Motor neuron (in vitro differentiated cells): ENCODE results near the gene HMOX2. TPM values are rescaled to one million over a fixed set of nuclear protein-coding genes. Genes with fewer than 3 reads are reported as not detected.
A peak's percentile ranks its signal among the peaks of the same experiment; 100 is the strongest.

ENCODE experiments used
- ATAC-seq, 8 experiments: fragments of 200-7000 bp; cut with Tn5 transposase; replicated peaks in 6 of 8; 2 replicates each; pipeline ENCODE4 v1.8.0; 2021; ENCODE audit warnings: mild to moderate bottlenecking in 8 of 8, moderate library complexity in 8 of 8
- H3K27ac ChIP-seq, 2 donors: fragments of 250-450 bp; sonication (Bioruptor Pico); 2 replicates each; pipeline ENCODE4 v1.9.0; 2021; ENCODE audit warnings: antibody characterized with exemption in 2 of 2, mild to moderate bottlenecking in 2 of 2, moderate library complexity in 1 of 2
- H3K4me1 ChIP-seq, 2 donors: fragments of 250-450 bp; sonication (Bioruptor Pico); replicated peaks in 1 of 2; 2 replicates each; pipeline ENCODE4 v1.6.1; 2021; ENCODE audit warnings: antibody characterized with exemption in 2 of 2, mild to moderate bottlenecking in 2 of 2, moderate library complexity in 1 of 2
- H3K4me3 ChIP-seq, 5 donors: fragments of 250-450 bp; sonication (Bioruptor Pico); 2 replicates each; pipeline ENCODE4 v1.9.0; 2021; ENCODE audit warnings: antibody characterized with exemption in 5 of 5, mild to moderate bottlenecking in 5 of 5, moderate library complexity in 4 of 5
- WGBS, 10 experiments: fragments of 450-650 bp; shearing (Covaris generic); methylation state at CpG; one replicate each; pipeline ENCODE4 v1.0.0; 2022; 5-methylcytosine and 5-hydroxymethylcytosine counted together
- in situ Hi-C, 9 experiments: fragments of 400-800 bp; cut with MboI; loops; one replicate each; pipeline ENCODE4 v1.15.0; 2021; ENCODE audit warnings: low sequenced_read_pairs in 9 of 9, low pct_unique_long_range_greater_than_20kb in 2 of 9; ENCODE audit not compliant: unreplicated experiment in 9 of 9
- total RNA-seq, 8 experiments: library from RNA; unstranded; fragments of 300-600 nt; gene quantifications; 2 replicates each; pipeline versions ENCODE4 v1.2.3 to v1.2.4, GENCODE V29; 2022

HMOX2 gene
- total RNA-seq, 8 experiments from 2014 or later, result 31.5 to 67.8 (median 44.1) TPM

DNA sequence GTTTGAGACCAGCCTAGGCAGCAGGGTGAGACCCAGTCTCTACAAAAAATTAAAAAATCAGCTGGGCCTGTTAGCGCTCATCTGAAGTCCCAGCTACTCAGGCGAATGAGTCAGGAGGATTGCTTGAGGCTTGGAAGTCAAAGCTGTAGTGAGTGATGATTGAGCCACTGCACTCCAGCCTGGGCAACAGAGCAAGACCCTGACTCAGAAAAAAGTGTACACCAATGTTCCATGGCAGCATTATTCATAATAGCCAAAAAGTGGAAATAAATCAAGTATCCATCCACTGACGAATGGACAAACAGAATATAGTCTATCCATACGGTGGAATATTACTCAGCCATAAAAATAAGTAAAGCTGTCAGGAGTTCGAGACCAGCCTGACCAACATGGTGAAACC lies 4.3 kb upstream of the HMOX2 start:
- no peak for ATAC-seq
- Histone ChIP-seq H3K27ac (no peak overlapping the region), H3K4me1 (peaks cover 4 to 12% of the 10 kb centered on the region in 2 donors), H3K4me3 (no peak overlapping the region)
- WGBS, 10 experiments, result 10 to 100% (median 80%) methylated on average over 1 to 5 of the region's 5 CpGs; no CpG with 5 or more reads in 1 of the 10 experiments
- in situ Hi-C loops, result no loop called here

DNA sequence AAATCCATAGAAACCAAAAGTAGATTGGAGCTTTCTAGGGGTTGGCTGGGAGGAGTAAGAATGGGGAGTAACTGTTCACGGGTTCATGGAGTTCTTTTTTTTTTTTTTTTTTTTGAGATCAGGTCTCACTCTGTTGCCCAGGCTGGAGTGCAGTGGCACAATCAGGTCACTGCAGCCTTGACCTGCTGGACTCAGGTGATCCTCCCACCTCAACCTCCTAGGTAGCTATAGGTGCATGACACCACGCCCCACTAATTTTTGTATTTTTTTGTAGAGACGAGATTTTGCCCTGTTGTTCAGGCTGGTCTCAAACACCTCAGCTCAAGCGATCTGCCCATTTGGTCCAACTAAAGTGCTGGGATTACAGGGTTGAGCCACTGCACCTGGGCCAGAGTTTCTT lies 3.3 kb upstream of the HMOX2 start:
- ATAC-seq, result no peak
- in situ Hi-C loops, result no loop called here

DNA sequence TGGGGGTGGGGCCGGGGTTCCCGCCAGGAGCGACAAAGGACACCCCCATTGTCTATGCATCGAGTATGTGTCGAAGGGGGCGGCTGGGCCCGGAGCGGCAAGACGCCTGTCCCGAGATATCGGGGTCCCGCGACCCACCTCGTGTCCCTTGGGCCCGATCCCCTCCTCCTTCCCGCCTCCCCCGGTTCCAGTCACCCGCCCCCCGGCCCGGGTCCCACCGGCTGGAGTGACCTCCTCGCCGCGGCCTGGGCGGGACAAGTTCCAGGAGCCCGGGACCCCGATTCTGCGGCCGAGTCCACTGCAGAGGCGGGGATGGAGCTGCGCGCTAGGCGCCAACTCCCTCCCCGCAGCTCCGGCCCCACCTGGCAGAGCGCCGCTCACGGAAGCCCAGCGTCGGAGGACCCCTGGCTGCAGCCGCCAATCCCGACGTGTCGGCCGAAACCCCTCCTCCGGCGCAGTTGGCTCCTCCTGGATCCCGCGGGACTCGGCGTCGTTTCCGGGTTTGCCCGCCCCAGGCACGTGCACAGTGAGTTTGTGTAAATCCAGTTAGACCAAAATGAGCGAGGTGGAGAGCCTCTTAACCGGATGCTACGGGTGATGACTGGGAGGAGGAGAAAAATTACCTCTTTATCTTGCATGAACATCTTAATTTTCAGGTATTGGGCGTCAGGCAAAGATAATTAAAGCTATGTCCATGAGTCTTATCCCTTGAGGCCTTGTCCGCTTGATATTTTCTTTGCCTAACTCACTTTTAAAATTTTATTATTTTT lies 1.8 kb upstream of the HMOX2 start, which contains the start of gene NMRAL1:
Gene NMRAL1 (minus strand): TSS at position 434 of the 770 bp plus-strand sequence. CDS start 493 bp downstream, outside the sequence.
- Histone ChIP-seq H3K4me3 (peak within 1 kb of the TSS; percentile 27 to 68 (median 46)), H3K27ac (peak within 1 kb of the TSS; percentile 11 to 51), H3K4me1 (peaks cover 4 to 12% of the 10 kb centered on the region in 2 donors)
- in situ Hi-C loops, result no loop called here
- peak in 7 of 8 experiments; percentile 36 to 81 (median 75) for ATAC-seq
- 8 to 100% (median 35%) methylated on average over 1 to 30 of the region's 60 CpGs; no CpG with 5 or more reads in 2 of the 10 experiments for WGBS, 10 experiments

More for the DNA sequence above, 3.3 kb upstream of the HMOX2 start:
- Histone ChIP-seq H3K4me3 (no peak overlapping the region), H3K27ac (no peak overlapping the region), H3K4me1 (peaks cover 4 to 12% of the 10 kb centered on the region in 2 donors)
- 60 to 100% (median 86%) methylated on average over 1 to 3 of the region's 4 CpGs; no CpG with 5 or more reads in 3 of the 10 experiments for WGBS, 10 experiments

DNA sequence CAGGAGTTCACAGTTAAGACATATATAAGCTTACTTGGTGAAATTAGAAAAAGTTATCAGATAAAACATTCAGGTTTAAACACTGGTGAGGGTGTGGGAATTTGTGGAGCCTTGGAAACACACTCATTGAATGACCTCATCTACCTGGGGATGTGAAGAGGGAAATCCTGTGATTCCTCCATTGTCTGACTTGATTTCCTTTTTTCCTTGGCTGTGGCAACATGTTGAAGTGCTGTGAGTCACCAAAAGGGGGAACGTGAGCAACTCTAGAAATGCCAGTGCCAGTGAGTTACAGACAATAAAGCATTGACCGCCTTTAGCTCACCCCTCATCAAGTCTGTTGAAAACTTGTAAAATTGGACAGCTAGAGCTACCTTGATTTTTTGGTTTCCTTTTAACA lies 1.8 kb downstream of the HMOX2 start:
- no peak for ATAC-seq
- in situ Hi-C loops, result no loop called here
- WGBS, 10 experiments, result 17 to 100% (median 70%) methylated on average over 1 to 2 of the region's 2 CpGs; no CpG with 5 or more reads in 3 of the 10 experiments
- Histone ChIP-seq H3K4me1 (peaks cover 4 to 12% of the 10 kb centered on the region in 2 donors), H3K27ac (no peak overlapping the region), H3K4me3 (no peak overlapping the region)

DNA sequence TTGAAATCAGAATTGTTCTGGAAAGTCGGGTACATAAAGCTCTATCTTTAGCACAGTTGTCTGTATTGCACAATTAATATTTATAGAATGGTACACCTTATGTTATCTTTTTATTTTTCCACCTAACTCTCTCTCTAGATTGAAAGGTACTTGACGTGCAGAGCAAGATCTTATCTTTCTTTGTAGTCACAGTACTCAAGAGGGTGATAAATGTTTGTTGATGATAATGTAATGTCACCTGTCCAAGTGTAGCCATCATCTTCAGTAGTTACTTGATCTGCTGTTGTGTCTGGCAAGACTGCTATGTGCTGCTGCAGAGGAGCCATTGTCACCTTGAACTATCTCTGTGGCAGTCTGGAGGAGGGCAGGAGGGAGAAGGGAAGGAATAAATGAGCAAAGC lies 5.3 kb downstream of the HMOX2 start:
- 50 to 100% (median 86%) methylated on average over 1 to 2 of the region's 2 CpGs; no CpG with 5 or more reads in 1 of the 10 experiments for WGBS, 10 experiments
- in situ Hi-C loops, result no loop called here
- Histone ChIP-seq H3K27ac (no peak overlapping the region), H3K4me1 (no peaks in the 10 kb centered on the region), H3K4me3 (no peak overlapping the region)
- ATAC-seq, result no peak

DNA sequence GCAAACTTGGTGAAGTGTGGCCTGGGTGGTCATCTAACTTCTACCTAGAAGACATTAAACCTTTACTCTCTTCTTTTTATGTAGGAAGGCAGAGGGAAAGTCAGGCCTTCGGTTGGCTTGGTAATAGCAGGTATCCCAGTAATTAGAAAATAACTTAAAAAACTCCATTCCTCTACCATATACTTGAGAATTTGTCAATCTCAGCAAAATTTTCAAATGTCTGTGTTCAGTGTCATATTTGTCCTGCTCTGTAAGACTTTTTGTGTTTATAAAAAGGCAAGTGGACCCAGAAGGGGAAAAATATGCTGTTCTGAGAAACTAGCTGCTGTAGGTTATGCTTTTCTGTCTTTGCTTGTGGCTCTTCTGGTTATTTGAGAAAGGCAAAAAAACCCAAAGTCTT lies 5.8 kb downstream of the HMOX2 start:
- H3K27ac ChIP-seq, result no peak overlapping the region
- H3K4me1 ChIP-seq, result no peaks in the 10 kb centered on the region
- ATAC-seq, result no peak
- in situ Hi-C loops, result no loop called here
- 50 to 100% (median 100%) methylated on average over 1 of the region's 1 CpG; no CpG with 5 or more reads in 2 of the 10 experiments for WGBS, 10 experiments
- H3K4me3 ChIP-seq, result no peak overlapping the region

DNA sequence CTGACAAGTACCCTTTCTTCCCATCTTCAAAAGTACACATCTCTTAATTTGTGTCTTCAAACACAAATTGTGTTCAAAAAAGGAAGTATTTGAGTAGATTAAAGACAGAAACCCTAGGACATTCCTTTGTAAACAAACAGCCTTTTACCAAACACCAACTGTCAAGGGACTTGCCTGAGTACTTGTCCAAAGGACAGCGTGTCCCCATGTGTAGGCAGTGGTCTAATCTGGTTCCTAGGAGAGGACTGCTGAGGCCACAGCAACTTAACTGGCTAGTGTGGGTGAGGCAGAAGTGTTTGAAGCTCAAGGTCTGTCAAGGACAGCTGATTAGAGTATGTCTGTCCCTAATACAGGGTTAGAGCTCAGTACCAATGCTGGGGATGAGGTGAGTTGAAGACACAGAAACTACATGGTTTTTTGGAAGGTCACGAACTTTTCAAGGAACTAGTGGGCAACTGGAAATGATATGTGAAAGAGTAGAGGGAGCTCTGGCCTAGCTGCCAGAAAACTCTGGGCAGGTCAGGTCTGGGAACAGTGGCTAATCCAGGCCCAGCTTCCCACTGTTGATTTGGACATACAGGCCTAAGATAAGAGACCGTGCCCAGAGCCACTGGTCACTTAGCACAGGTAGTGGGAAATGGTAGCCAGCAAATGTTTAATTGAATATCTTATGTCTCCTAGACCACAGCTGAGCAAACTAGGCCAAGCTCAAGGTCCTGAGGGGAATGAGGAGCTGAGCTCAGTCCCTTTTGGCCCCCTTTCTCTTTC lies 10.1 kb downstream of the HMOX2 start:
- in situ Hi-C loops, result no loop called here
- Histone ChIP-seq H3K4me3 (no peak overlapping the region), H3K4me1 (no peaks in the 10 kb centered on the region), H3K27ac (no peak overlapping the region)
- 73 to 100% (median 95%) methylated on average over 1 to 3 of the region's 3 CpGs; no CpG with 5 or more reads in 4 of the 10 experiments for WGBS, 10 experiments
- ATAC-seq, result no peak

DNA sequence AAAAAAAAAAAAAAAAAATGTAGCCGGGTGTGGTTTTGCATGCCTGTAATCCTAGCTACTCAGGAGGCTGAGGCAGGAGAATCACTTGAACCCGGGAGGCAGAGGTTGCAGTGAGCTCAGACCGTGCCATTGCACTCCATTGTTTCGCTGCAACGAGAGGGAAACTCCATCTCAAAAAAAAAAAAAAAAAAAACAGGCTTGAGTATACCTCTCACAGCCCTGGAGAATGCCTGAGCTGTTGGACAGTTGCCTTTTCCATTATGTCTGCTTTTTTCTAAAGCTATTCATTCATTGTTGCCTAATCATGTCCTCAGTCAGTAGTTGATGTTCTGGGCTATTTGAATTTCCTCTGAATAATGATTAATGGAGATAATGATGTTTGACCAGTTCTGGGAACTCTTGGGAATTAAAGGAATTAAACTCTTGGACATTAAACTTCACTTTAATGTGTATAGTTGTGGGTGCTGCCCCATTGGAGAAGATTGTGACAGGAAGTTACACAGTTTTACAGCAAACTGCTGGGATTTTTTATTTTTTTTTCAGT lies 11.8 kb downstream of the HMOX2 start:
- 38 to 85% (median 55%) methylated on average over 2 to 4 of the region's 5 CpGs; no CpG with 5 or more reads in 2 of the 10 experiments for WGBS, 10 experiments
- ATAC-seq, result peak in 7 of 8 experiments; percentile 34 to 88 (median 58)
- in situ Hi-C loops, result no loop called here
- no peak overlapping the region for H3K4me3 ChIP-seq
- H3K27ac ChIP-seq, result no peak overlapping the region
- H3K4me1 ChIP-seq, result no peaks in the 10 kb centered on the region

DNA sequence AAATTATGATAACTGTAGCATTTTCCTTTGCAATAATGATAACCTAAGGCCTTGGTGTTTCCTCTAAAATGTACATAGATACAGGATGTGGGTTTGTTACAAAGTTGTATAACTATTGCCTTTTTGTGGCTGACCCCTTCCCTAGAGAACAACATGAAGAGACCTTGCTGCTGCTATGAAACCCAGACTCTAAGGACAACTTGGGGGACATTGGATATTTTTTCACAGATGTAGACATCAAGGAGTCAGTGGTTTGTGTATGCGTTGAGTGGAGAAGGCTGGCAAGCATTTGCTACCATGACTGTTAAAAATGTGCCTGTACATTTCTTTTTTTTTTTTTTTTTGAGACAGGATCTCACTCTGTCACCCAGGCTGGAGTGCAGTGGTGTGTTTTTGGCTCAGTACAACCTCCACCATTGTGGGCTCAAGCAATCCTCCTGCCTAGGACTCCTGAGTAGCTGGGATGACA lies 12.3 kb downstream of the HMOX2 start:
- Histone ChIP-seq H3K4me1 (no peaks in the 10 kb centered on the region), H3K4me3 (no peak overlapping the region), H3K27ac (no peak overlapping the region)
- no peak for ATAC-seq
- in situ Hi-C loops, result no loop called here
- 33 to 100% (median 100%) methylated on average over 1 of the region's 1 CpG; no CpG with 5 or more reads in 4 of the 10 experiments for WGBS, 10 experiments

DNA sequence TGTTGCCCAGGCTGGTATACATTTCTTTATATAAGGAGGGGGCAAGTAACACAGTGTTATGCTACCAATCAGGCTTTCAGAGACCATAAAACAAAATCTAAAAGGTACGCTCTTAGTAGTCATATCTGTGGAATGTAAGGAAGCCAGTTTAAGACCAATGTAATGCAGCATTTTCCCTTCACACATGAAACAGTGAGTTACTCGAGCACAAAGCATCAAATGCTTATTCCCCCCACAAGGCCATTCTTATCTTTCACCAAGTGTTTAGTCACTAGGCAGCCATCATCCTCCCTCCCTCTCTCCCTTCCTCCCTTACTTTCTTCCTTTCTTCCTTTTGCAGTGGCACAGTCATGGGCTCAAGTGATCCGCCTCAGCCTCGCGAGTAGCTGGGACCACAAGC lies 12.8 kb downstream of the HMOX2 start:
- 77 to 100% (median 96%) methylated on average over 1 to 5 of the region's 5 CpGs for WGBS, 10 experiments
- Histone ChIP-seq H3K4me1 (no peaks in the 10 kb centered on the region), H3K27ac (no peak overlapping the region), H3K4me3 (no peak overlapping the region)
- no peak for ATAC-seq
- in situ Hi-C loops, result no loop called here

DNA sequence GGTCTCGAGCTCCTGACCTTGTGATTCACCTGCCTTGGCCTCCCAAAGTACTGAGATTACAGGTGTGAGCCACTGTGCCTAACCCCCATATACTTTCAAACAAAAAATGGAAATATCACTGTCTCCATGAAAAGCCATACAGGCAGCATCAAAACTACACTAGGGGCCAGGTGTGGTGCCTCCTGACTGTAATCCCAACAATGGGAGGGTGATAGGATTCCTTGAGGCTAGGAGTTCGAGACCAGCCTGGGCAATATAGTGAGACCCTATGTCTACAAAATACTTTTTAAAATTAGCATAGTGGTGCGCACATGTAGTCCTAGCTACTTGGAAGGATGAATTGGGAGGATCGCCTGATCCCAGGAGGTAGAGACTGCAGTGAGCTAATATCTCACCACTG lies 15.7 kb downstream of the HMOX2 start:
- no peak for ATAC-seq
- no peaks in the 10 kb centered on the region for H3K4me1 ChIP-seq
- no peak overlapping the region for H3K4me3 ChIP-seq
- in situ Hi-C loops, result no loop called here
- 87 to 100% (median 99%) methylated on average over 1 to 4 of the region's 4 CpGs; no CpG with 5 or more reads in 2 of the 10 experiments for WGBS, 10 experiments
- no peak overlapping the region for H3K27ac ChIP-seq

DNA sequence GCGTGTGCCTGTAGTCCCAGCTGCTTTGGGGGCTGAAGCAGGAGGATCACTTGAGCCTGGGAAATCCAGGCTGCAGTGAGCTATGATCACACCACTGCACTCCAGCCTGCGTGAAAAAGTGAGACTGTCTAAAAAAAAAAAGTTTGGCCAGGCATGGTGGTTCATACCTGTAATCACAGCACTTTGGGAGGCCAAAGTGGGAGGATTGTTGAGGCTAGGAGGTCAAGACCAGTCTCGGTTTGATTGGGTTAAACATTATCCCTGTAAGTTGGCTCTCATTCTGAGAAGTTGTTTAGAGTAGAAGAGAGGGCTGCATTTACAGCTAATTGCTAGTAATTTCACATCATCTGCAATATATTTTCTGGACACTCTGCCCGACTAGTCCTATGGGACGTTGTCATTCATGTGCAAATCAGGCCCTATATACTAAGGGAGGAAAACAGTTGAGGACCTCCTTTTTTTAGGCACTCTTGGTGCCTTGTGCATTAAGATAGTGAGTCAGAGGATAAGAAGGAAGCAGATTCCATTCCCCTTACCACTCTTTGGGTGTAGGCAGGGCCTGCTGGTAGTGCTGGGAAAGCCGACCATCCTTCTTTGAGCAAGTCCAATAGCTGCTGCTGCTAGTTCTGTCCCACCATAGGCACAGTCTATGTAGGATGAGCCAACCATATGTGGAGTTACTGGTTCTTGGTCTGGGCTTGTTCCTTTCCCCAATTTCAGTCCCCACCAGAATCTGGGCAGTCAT lies 18.7 kb downstream of the HMOX2 start:
- no peak overlapping the region for H3K4me3 ChIP-seq
- no peaks in the 10 kb centered on the region for H3K4me1 ChIP-seq
- WGBS, 10 experiments, result 43 to 100% (median 77%) methylated on average over 1 to 6 of the region's 6 CpGs; no CpG with 5 or more reads in 2 of the 10 experiments
- ATAC-seq, result peak in 4 of 8 experiments; percentile 14 to 57 (median 37)
- in situ Hi-C loops, result no loop called here
- no peak overlapping the region for H3K27ac ChIP-seq
